IMR-90 (cell line): ENCODE measurements around the gene HORMAD1. TPM values are rescaled to one million over a fixed set of nuclear protein-coding genes. Genes with fewer than 3 reads are reported as not detected.

Experiments used
- ATAC-seq: fragments of 200-7000 bp; cut with Tn5 transposase; 2 replicates; pipeline ENCODE4 v1.9.1; 2020; ENCODE audit warnings: low read depth, mild to moderate bottlenecking, moderate library complexity
- BruUV-seq: library from RNA; stranded (reverse); fragments of 400-500 nt; replicated peaks from 2 replicates; lab custom pipeline; 2021; lab: Mats Ljungman, UMichigan
- CTCF ChIA-PET: fragments of 300-600 bp; formaldehyde crosslinking; extraction: SDS; loops from one replicate; lab custom pipeline; 2021; ENCODE audit warnings: antibody characterized with exemption; lab: Yijun Ruan, JAX
- POLR2A ChIA-PET: fragments of 300-600 bp; sonication (Branson Sonifier 250); formaldehyde crosslinking; loops from one replicate; lab custom pipeline; 2022; ENCODE audit warnings: antibody characterized with exemption; ENCODE audit not compliant: unreplicated experiment; lab: Charles Lee
- DNase-seq: peaks from one replicate; pipeline ENCODE4 v3.0.0; 2013
- H2AFZ ChIP-seq: replicated peaks from 2 replicates; pipeline ENCODE3; 2013; ENCODE audit warnings: low read length, mild to moderate bottlenecking; ENCODE audit not compliant: poor library complexity
- H2AK5ac ChIP-seq: 2 replicates; pipeline ENCODE4 v1.6.1; 2013; ENCODE audit warnings: low read depth, low read length, inconsistent platforms
- H2AK9ac ChIP-seq: replicated peaks from 2 replicates; pipeline ENCODE3; 2013; ENCODE audit warnings: mild to moderate bottlenecking, low read depth, low read length, moderate library complexity; ENCODE audit not compliant: poor library complexity
- H2BK120ac ChIP-seq: 2 replicates; pipeline ENCODE4 v1.6.1; 2013; ENCODE audit warnings: low read depth, low read length, inconsistent platforms
- H2BK15ac ChIP-seq: 3 replicates; pipeline ENCODE4 v1.6.1; 2013; ENCODE audit warnings: low read depth, low read length, inconsistent platforms
- H2BK20ac ChIP-seq: 2 replicates; pipeline ENCODE4 v1.6.1; 2013; ENCODE audit warnings: low read depth, mild to moderate bottlenecking, inconsistent platforms, low read length, moderate library complexity
- H2BK5ac ChIP-seq: 2 replicates; pipeline ENCODE4 v1.6.1; 2013; ENCODE audit warnings: mild to moderate bottlenecking, low read depth, low read length, inconsistent platforms; ENCODE audit not compliant: poor library complexity, severe bottlenecking
- H3K14ac ChIP-seq: replicated peaks from 2 replicates; pipeline ENCODE4 v1.6.1; 2013; ENCODE audit warnings: low read depth, low read length, inconsistent platforms
- H3K18ac ChIP-seq: 2 replicates; pipeline ENCODE4 v1.6.1; 2013; ENCODE audit warnings: low read depth, low read length, control low read depth
- H3K23ac ChIP-seq: 2 replicates; pipeline ENCODE4 v1.6.1; 2013; ENCODE audit warnings: low read depth, low read length, inconsistent platforms
- H3K27ac ChIP-seq: 2 replicates; pipeline ENCODE4 v1.5.1; 2013; ENCODE audit warnings: mild to moderate bottlenecking, control low read depth, low read length; ENCODE audit not compliant: insufficient read depth
- H3K27me3 ChIP-seq: 2 replicates; pipeline ENCODE4 v1.6.1; 2013; ENCODE audit warnings: low read length; ENCODE audit not compliant: control insufficient read depth, insufficient read depth
- H3K36me3 ChIP-seq: 2 replicates; pipeline ENCODE4 v1.6.1; 2013; ENCODE audit warnings: low read length, mixed read lengths; ENCODE audit not compliant: control insufficient read depth, insufficient read depth
- H3K4ac ChIP-seq: 2 replicates; pipeline ENCODE4 v1.6.1; 2013; ENCODE audit warnings: low read depth, low read length, inconsistent platforms
- H3K4me1 ChIP-seq: 2 replicates; pipeline ENCODE4 v1.6.1; 2013; ENCODE audit warnings: low read length, mixed read lengths; ENCODE audit not compliant: control insufficient read depth, insufficient read depth
- H3K4me2 ChIP-seq: 2 replicates; pipeline ENCODE4 v1.6.1; 2013; ENCODE audit warnings: low read depth, mild to moderate bottlenecking, control low read depth, low read length, moderate library complexity
- H3K4me3 ChIP-seq: 2 replicates; pipeline ENCODE4 v1.5.1; 2013; ENCODE audit warnings: low read depth, mild to moderate bottlenecking, control low read depth, low read length, moderate library complexity; ENCODE audit not compliant: insufficient read depth
- H3K56ac ChIP-seq: 2 replicates; pipeline ENCODE4 v1.6.1; 2013; ENCODE audit warnings: low read length, inconsistent platforms; ENCODE audit not compliant: insufficient read depth; ENCODE audit errors: extremely low read depth
- H3K79me1 ChIP-seq, 2 experiments: 2 replicates each; pipeline ENCODE4 v1.6.1; 2013; ENCODE audit warnings: low read length in 2 of 2, inconsistent platforms in 1 of 2, low read depth in 1 of 2
- H3K9ac ChIP-seq: 2 replicates; pipeline ENCODE4 v1.6.1; 2013; ENCODE audit warnings: low read depth, low read length, control low read depth
- H3K9me1 ChIP-seq: 2 replicates; pipeline ENCODE4 v1.6.1; 2013; ENCODE audit warnings: low read length, inconsistent platforms; ENCODE audit not compliant: insufficient read depth
- H3K9me3 ChIP-seq: 2 replicates; pipeline ENCODE4 v1.6.1; 2013; ENCODE audit warnings: low read length; ENCODE audit not compliant: control insufficient read depth, insufficient read depth
- H4K20me1 ChIP-seq: 2 replicates; pipeline ENCODE4 v1.6.1; 2013; ENCODE audit warnings: low read length, inconsistent platforms; ENCODE audit not compliant: insufficient read depth
- H4K5ac ChIP-seq: 2 replicates; pipeline ENCODE4 v1.6.1; 2013; ENCODE audit warnings: mild to moderate bottlenecking, low read depth, low read length, control low read depth
- H4K8ac ChIP-seq, 2 experiments: 2 replicates each; pipeline ENCODE4 v1.6.1; 2013; ENCODE audit warnings: low read depth in 2 of 2, low read length in 2 of 2, control low read depth in 1 of 2, inconsistent platforms in 1 of 2
- H4K91ac ChIP-seq: 2 replicates; pipeline ENCODE4 v1.6.1; 2013; ENCODE audit warnings: low read depth, low read length, inconsistent platforms; ENCODE audit not compliant: insufficient read depth
- BHLHE40 ChIP-seq: fragments of 150-350 bp; IDR thresholded peaks from 2 replicates; pipeline ENCODE4 v1.6.1; 2016; ENCODE audit warnings: mild to moderate bottlenecking, low read depth, low read length
- CEBPB ChIP-seq: IDR thresholded peaks from 2 replicates; pipeline ENCODE4 v1.6.1; 2012; ENCODE audit warnings: low read depth, low read length, improper control_type of control experiment
- CTCF ChIP-seq: conservative IDR thresholded peaks from 2 replicates; pipeline ENCODE4 v1.5.1; 2012; ENCODE audit warnings: mild to moderate bottlenecking, low read depth, low read length, improper control_type of control experiment
- FOS ChIP-seq: fragments of 150-350 bp; IDR thresholded peaks from 2 replicates; pipeline ENCODE4 v1.6.1; 2016; ENCODE audit warnings: low read depth, low read length
- MAFK ChIP-seq: IDR thresholded peaks from 2 replicates; pipeline ENCODE4 v1.6.1; 2012; ENCODE audit warnings: low read depth, low read length, improper control_type of control experiment
- MAZ ChIP-seq: IDR thresholded peaks from 2 replicates; pipeline ENCODE4 v1.6.1; 2012; ENCODE audit warnings: low read depth, mild to moderate bottlenecking, low read length, improper control_type of control experiment, moderate library complexity, borderline replicate concordance
- MXI1 ChIP-seq: IDR thresholded peaks from 2 replicates; pipeline ENCODE4 v1.6.1; 2012; ENCODE audit warnings: low read depth, mild to moderate bottlenecking, low read length, moderate library complexity, borderline replicate concordance
- NFE2L2 ChIP-seq: fragments of 150-350 bp; IDR thresholded peaks from 2 replicates; pipeline ENCODE4 v1.6.1; 2016; ENCODE audit warnings: low read depth, mild to moderate bottlenecking, low read length
- POLR2A ChIP-seq: IDR thresholded peaks from 2 replicates; pipeline ENCODE4 v1.6.1; 2012; ENCODE audit warnings: mild to moderate bottlenecking, low read depth, low read length
- RCOR1 ChIP-seq: IDR thresholded peaks from 2 replicates; pipeline ENCODE4 v1.6.1; 2012; ENCODE audit warnings: mild to moderate bottlenecking, low read length, improper control_type of control experiment; ENCODE audit not compliant: insufficient replicate concordance
- RFX5 ChIP-seq: IDR thresholded peaks from 2 replicates; pipeline ENCODE4 v1.8.0; 2012; ENCODE audit warnings: low read depth, mild to moderate bottlenecking, low read length, moderate library complexity
- USF2 ChIP-seq: fragments of 150-350 bp; IDR thresholded peaks from 2 replicates; pipeline ENCODE4 v1.6.1; 2017; ENCODE audit warnings: mild to moderate bottlenecking, antibody characterized with exemption, low read length, low read depth
- WGBS, 2 experiments: methylation state at CpG; one replicate each; pipeline versions ENCODE4 v1.1.5 to v1.1.7; 2013; ENCODE audit warnings: missing lambda C conversion rate in 2 of 2; ENCODE audit not compliant: insufficient read length in 1 of 2; ENCODE audit errors: extremely low coverage in 2 of 2; 5-methylcytosine and 5-hydroxymethylcytosine counted together
- dilution Hi-C: fragments of 300-500 bp; cut with HindIII; formaldehyde crosslinking; loops from one replicate; pipeline ENCODE4 v1.14.3; 2018; ENCODE audit warnings: low sequenced_read_pairs; ENCODE audit not compliant: unreplicated experiment
- in situ Hi-C: fragments of 300-500 bp; cut with MboI; formaldehyde crosslinking; loops from 3 replicates; pipeline ENCODE4 v1.14.3; 2019; ENCODE audit warnings: low sequenced_read_pairs, inconsistent platforms, mixed read lengths
- intact Hi-C: fragments of 100-400 bp; cut with micrococcal nuclease; formaldehyde crosslinking; loops from 2 replicates; pipeline ENCODE4 v1.10.0; 2022
- polyA plus RNA-seq, 3 experiments: library from polyadenylated mRNA; depleted of rRNA; stranded (reverse); fragments of >200 nt; gene quantifications; 2 replicates each; pipeline ENCODE4 v1.2.3, GENCODE V29; 2012; ENCODE audit warnings: low replicate concordance in 1 of 3
- total RNA-seq: library from RNA; depleted of rRNA; stranded (reverse); fragments of >200 nt; gene quantifications from 2 replicates; pipeline ENCODE4 v1.2.3, GENCODE V29; 2012

The HORMAD1 gene
- total and polyA plus RNA-seq, 2 of the 4 experiments (the other 2 are of a cell fraction) = not detected

GRCh38 chr1:150753416-150753815, 32.7 kb upstream of the HORMAD1 start:
- Histone ChIP-seq H3K4me2 (no peak overlapping the region), H3K9ac (no peak overlapping the region), H3K14ac (no peak overlapping the region), H2BK5ac (no peak overlapping the region), H2AK9ac (no peak overlapping the region), H3K36me3 (no peaks in the 10 kb centered on the region), H3K18ac (no peak overlapping the region), H4K91ac (no peak overlapping the region), H3K9me3 (no peaks in the 10 kb centered on the region), H3K23ac (no peak overlapping the region), H4K5ac (no peak overlapping the region), H2AK5ac (no peak overlapping the region), H3K56ac (no peak overlapping the region), H4K20me1 (no peaks in the 10 kb centered on the region), H2BK120ac (no peak overlapping the region), H3K4ac (no peak overlapping the region), H3K27me3 (no peaks in the 10 kb centered on the region), H2AFZ (no peak overlapping the region), H3K27ac (no peak overlapping the region), H3K4me1 (no peaks in the 10 kb centered on the region), H2BK15ac (no peak overlapping the region), H4K8ac (no peak overlapping the region), H3K79me1 (no peaks in the 10 kb centered on the region), H3K9me1 (no peaks in the 10 kb centered on the region), H2BK20ac (no peak overlapping the region), H3K4me3 (no peak overlapping the region)
- BruUV-seq = no TSS peak
- in situ Hi-C loops = no loop called here
- intact Hi-C loops = no loop called here
- no peak for TF ChIP-seq CTCF
- TF ChIP-seq CEBPB = no peak
- TF ChIP-seq USF2 = no peak
- no peak for TF ChIP-seq RFX5
- no peak for TF ChIP-seq POLR2A
- no peak for TF ChIP-seq MAZ
- no peak for TF ChIP-seq MAFK
- no peak for TF ChIP-seq NFE2L2
- TF ChIP-seq MXI1 = no peak
- no peak for TF ChIP-seq BHLHE40
- no peak for TF ChIP-seq RCOR1
- TF ChIP-seq FOS = no peak
- ChIA-PET CTCF (no interaction called here), POLR2A (no interaction called here)
- dilution Hi-C loops = no loop called here
- no peak for ATAC-seq
- no peak for DNase-seq
- no CpG with 5 or more reads among the region's 2 CpGs for WGBS, 2 experiments
